GM12864 (cell line): ENCODE data around the gene HS6ST3.
A peak's percentile ranks its signal among the peaks of the same experiment; 100 is the strongest.

Source experiments
- DNase-seq: peaks from one replicate; pipeline ENCODE4 v3.0.0-alpha.2; 2011; ENCODE audit warnings: low read depth
- H3K4me3 ChIP-seq: 2 replicates; pipeline ENCODE4 v1.5.1; 2011; ENCODE audit warnings: mild to moderate bottlenecking, low read depth, low read length, control low read depth
- TF ChIP-seq, protein P1 (sequence below): IDR thresholded peaks from 2 replicates; pipeline ENCODE4 v1.5.1; 2011; ENCODE audit warnings: low read depth, mild to moderate bottlenecking, moderate library complexity, low read length, control low read depth, inconsistent platforms; ENCODE audit errors: missing control alignments

HS6ST3 gene

DNA sequence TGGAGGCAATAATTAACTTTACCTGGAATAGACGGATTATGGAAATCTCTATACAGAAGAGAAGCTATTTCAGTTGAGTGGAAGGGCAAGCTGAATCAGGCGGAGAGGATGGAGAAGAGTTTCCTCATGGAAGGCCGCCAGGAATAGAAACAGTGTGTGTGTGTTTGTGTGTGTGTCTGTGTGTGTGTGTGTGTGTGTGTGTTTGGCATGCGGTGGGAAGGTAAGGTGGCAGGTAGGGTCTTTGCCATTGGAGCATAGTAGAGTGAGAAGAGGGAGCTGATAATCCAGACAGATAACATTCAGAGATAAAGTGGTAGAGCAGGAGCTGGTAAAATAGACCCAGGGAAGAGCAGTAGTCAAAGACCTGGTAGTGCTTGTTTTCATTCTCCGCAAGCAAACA, 9.2 kb upstream of the HS6ST3 start:
- DNase-seq, result no peak
- H3K4me3 ChIP-seq, result no peak overlapping the region
- TF ChIP-seq, protein P1, sequence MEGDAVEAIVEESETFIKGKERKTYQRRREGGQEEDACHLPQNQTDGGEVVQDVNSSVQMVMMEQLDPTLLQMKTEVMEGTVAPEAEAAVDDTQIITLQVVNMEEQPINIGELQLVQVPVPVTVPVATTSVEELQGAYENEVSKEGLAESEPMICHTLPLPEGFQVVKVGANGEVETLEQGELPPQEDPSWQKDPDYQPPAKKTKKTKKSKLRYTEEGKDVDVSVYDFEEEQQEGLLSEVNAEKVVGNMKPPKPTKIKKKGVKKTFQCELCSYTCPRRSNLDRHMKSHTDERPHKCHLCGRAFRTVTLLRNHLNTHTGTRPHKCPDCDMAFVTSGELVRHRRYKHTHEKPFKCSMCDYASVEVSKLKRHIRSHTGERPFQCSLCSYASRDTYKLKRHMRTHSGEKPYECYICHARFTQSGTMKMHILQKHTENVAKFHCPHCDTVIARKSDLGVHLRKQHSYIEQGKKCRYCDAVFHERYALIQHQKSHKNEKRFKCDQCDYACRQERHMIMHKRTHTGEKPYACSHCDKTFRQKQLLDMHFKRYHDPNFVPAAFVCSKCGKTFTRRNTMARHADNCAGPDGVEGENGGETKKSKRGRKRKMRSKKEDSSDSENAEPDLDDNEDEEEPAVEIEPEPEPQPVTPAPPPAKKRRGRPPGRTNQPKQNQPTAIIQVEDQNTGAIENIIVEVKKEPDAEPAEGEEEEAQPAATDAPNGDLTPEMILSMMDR, result no peak

- no peak overlapping the region for H3K4me3 ChIP-seq
- DNase-seq, result no peak
- TF ChIP-seq, protein P1, result no peak
Measured at GRCh38 chr13:96081888-96082287, 8.0 kb upstream of the HS6ST3 start.

GRCh38 chr13:96082640-96083039, 7.3 kb upstream of the HS6ST3 start:
- TF ChIP-seq, protein P1, result no peak
- DNase-seq, result no peak
- H3K4me3 ChIP-seq, result no peak overlapping the region

DNA sequence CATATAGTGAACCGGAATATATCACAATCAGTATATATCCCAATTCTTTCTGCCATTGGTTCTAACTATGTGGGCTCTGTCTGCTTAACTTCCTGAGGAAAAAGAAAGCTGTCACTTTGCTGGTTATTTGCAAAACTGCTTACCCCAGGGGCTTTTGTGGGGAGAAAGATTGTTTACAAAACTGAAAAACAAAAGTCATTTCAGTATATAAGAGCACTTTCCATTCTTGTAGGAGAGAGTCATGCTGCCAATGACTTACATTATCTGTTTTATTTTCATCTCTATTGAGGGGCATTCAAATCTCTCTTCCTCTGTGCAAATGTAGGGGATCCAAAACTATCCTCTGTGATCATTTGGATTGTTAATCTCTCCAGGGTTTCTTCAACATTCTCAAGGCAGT, 3.2 kb upstream of the HS6ST3 start:
- no peak overlapping the region for H3K4me3 ChIP-seq
- TF ChIP-seq, protein P1, result no peak
- DNase-seq, result no peak

DNA sequence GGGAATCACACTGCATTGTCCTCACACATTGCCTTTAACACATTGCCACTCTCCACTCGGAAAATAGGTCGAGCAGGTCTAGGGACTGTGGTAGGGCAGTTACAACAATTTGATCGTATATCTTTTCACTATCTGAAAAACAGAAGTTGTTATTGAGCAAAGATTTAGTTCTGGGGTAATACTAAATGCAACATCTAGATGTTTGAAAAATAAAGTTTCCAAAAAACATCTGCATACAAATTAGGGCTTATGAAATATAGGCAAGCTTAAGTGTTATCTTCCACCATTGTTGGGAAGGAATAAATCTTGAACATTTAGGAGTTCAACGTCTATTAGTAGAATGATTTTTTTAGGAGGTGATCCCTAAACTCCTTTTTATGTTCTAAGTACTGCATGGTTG, 768 bp upstream of the HS6ST3 start:
- no peak overlapping the region for H3K4me3 ChIP-seq
- TF ChIP-seq, protein P1, result no peak
- no peak for DNase-seq

GRCh38 chr13:96090240-96091101, 564 bp downstream of the HS6ST3 start:
- no peak for DNase-seq
- H3K4me3 ChIP-seq, result peak overlapping the region; percentile 49
- TF ChIP-seq, protein P1, result no peak
